ENCODE data around the gene IL19.

Gene IL19

DNA sequence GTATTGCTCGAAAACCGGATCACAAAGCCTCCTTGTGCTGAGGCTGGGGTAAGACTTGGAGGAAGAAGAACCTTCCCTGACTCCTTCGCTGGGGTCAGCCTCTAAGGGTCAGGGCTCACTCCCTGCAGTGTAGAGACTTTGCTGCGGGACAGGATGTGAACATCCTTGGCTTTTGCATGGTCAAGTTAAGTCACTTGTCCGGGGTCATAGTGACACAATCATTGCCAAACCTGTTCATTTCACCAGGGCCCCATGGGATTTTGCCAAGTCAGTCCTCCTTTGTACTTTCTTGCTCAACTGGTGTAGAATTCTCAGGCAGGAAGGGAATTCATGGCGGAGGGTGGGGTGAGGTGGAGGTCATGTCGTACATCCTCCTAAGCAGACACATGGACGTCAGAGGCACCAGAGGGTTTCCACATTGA is 26.4 kb downstream of the IL19 start:
- H3K4me3 ChIP-seq (ENCODE audit: low read length): no peak overlapping the region
- no peak for DNase-seq (ENCODE audit: low read depth)
- TF ChIP-seq, protein P1, sequence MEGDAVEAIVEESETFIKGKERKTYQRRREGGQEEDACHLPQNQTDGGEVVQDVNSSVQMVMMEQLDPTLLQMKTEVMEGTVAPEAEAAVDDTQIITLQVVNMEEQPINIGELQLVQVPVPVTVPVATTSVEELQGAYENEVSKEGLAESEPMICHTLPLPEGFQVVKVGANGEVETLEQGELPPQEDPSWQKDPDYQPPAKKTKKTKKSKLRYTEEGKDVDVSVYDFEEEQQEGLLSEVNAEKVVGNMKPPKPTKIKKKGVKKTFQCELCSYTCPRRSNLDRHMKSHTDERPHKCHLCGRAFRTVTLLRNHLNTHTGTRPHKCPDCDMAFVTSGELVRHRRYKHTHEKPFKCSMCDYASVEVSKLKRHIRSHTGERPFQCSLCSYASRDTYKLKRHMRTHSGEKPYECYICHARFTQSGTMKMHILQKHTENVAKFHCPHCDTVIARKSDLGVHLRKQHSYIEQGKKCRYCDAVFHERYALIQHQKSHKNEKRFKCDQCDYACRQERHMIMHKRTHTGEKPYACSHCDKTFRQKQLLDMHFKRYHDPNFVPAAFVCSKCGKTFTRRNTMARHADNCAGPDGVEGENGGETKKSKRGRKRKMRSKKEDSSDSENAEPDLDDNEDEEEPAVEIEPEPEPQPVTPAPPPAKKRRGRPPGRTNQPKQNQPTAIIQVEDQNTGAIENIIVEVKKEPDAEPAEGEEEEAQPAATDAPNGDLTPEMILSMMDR (conservative IDR thresholded peaks at IDR 0.05; ENCODE audit: low read length): no peak

DNA sequence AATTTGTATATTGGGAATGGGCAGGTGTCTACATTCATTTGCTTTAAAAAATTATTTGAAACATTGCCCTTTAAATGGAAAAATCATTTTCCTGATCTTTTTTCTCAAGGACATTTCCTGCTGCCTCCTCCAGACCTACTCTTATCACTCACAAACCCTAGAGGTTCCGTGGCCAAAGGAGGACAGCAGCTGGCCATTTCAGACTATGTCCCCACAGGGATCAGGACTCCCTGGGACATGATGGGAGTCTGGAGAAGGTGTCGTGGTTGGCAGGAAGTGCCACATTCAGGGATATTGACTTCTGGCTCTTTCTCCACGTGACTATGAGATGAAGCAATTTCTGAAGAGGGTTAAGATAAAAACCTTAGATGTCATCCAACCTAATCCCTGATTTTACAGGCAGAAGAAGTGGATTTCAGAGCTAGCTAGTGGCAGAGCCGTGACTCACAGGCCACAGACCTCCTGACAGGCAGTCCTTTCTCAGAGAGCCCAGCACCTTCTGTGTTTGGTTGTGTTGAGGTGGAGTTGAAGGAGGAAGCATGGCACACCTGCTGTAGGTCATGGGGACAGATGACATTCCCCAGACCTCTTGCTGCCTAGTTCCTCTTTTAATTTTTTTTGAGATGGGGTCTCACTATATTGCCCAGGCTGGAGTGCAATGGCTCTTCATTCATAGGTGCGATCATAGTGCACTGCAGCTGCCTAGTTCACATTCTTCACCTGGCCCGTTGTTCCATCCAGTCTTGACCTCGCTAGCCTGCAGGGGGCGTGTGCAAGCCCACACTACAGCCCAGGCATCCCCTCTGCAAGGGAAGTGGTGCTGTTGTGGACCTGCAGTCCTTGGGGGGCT is 27.2 kb downstream of the IL19 start:
- no peak for DNase-seq (ENCODE audit: low read depth)
- TF ChIP-seq, protein P1 (conservative IDR thresholded peaks at IDR 0.05; ENCODE audit: low read length): peak; percentile 41; the same call in 1 of the 2 replicates
- H3K4me3 ChIP-seq (ENCODE audit: low read length): no peak overlapping the region

DNA sequence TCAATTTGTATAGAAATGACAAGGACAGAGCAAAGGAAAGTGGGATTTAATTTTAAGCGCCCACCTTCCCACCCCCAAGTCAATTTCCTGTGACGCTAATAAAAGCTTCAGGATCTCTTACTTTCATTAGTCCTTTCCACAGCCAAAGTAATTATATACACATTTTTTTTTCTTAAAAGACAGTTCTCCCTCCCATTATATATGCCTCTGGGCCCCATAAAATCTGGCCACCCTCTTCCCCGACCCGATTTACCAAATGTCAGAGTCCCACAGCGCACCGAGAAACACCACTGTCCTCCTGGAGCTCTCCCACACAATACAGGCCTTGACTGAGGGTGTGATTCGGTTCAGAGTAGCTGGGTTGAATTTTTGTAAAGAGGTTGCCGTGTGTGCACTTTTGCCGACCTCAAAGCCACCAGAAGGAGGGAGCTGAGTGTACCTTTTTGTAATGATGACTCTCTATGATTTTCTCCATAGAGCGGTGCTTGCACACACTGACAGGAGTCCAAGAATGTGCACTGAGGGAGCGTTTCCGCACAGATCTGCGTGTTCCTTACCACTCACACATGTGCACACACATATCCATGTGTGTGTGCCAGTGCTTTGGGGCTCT is 27.9 kb downstream of the IL19 start:
- TF ChIP-seq, protein P1 (conservative IDR thresholded peaks at IDR 0.05; ENCODE audit: low read length): no peak
- no peak overlapping the region for H3K4me3 ChIP-seq (ENCODE audit: low read length)
- no peak for DNase-seq (ENCODE audit: low read depth)

DNA sequence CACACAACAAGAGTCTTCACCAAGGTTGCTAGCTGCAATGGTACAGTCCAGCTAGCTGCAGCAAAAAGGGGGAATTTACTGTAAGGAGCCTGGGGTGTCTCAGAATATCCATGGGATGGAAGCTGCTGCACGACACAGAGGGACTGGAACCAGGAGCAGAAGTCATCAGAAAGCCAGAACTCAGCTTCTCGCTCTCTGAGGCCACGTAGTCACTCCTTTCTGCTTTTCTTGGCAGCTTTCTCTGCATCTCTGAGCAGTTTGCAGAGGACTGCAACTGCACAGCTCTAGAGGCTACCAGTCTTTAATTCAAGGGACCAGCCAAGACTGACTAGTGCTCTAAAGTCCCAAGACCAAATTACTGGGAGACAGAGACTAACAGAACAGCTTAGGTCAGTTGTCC is 28.7 kb downstream of the IL19 start:
- TF ChIP-seq, protein P1 (conservative IDR thresholded peaks at IDR 0.05; ENCODE audit: low read length): no peak
- no peak for DNase-seq (ENCODE audit: low read depth)
- no peak overlapping the region for H3K4me3 ChIP-seq (ENCODE audit: low read length)

DNA sequence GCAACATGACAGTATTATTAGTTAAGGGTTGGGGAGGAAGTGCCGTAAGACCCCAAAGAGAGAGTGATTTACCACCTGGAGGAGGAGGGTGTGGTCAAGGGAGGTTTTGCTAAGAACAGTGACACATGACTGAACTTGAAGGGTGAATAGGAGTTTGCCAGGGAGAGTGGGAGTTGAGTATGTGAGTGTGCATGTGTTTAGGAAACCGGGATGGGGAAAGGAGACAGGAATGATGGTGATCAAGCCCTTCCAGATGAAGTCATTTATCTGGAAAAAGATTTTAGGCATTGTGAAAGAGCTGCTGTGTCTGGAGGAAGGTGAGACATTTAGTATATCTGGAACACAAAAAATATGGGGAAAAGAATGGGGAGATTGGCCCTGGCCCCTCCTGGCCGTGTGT is 29.8 kb downstream of the IL19 start:
- DNase-seq (ENCODE audit: low read depth): peak; percentile 49
- TF ChIP-seq, protein P1 (conservative IDR thresholded peaks at IDR 0.05; ENCODE audit: low read length): no peak
- no peak overlapping the region for H3K4me3 ChIP-seq (ENCODE audit: low read length)

DNA sequence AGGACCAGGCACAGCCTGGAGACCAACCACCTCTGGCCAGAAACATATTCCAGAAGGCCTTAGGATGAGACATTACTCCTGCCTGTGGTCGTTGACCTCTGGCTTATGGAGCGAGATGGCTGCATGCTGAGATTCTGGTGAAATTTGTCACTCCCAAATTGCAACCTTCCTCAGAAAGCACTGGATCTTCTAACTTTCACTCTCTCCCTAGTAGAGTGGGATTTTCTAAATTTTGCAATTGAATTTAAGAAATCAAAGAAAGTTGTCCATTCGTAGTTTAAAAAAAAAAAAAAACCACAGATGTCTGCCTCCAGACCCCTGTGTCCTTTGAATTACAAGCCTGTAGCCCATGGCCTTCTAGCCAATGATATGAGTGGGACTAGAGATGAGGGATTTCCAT is 30.3 kb downstream of the IL19 start:
- no peak overlapping the region for H3K4me3 ChIP-seq (ENCODE audit: low read length)
- TF ChIP-seq, protein P1 (conservative IDR thresholded peaks at IDR 0.05; ENCODE audit: low read length): no peak
- no peak for DNase-seq (ENCODE audit: low read depth)

DNA sequence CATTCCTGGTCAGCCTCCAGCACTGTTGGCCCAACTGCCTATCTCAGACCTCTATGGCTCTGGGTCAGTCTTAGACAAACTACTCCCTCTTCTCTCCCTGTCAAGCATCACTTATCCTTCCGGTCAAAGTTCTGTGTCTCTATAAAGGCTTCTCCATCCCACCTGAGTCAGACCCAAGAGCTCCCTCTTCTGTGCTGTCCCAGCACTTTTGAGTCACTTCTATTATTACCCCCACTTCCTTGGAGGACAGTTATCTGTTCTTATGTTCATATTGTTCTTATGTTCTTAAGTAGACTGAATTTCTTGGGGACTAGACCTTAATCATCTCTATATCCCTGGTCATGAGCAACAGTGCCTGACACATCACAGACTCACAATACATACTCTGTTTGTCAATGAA is 30.9 kb downstream of the IL19 start:
- no peak overlapping the region for H3K4me3 ChIP-seq (ENCODE audit: low read length)
- DNase-seq (ENCODE audit: low read depth): no peak
- TF ChIP-seq, protein P1 (conservative IDR thresholded peaks at IDR 0.05; ENCODE audit: low read length): no peak

Data from AG10803 (cell line).